ENCODE measurements around the gene NR2E3.
"Not testable (repeated sequence)": the region's sequence is repeated elsewhere in the genome, so short reads cannot be mapped to it uniquely, and the experiment has no call there.

Gene NR2E3

DNA sequence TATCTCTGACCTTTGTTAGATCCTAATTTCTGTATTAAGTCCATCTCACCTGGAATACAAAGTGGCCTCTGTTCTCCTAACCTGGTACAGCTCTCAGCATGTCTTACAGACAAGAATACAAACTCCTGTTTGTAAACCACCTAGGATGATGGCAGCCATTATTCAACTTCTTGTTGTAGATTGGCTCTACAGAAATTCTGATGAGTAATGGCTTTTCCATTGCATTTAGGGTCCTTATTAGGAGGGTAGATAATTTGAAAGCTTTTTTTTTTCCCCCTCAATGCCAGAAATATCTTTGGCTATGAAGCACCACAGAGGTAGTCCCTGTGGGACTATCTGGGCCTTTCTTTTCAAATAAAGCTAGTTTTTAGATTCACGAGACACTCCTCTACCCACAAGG, 9.8 kb downstream of the NR2E3 start:
- no peak for DNase-seq

DNA sequence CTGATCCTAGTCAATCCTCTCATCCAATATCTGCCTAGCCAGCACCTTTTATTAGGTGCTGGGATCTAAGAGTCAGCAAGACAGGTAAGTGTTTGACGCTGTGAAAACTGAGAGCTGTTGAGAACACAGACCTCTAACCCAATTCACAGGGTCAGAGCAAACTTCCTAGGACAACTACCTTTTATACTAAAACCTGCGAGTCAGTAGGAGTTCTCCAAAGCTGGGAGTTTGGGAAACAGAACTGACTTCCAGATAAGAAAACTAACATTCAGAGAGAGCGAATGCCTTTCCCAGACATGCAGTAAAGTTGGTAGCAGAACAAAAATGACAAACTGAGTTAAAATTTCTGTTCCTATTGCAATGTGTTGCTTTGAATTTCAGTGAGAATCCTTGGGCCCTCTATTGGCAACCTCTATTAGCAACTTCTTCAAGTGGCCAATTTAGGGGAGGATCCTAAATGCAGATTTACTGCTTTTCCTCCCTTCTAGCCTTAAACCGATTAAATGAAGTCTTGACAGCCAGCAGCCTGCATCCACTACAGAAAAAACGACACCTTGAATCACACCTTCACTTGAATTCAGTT, 11.3 kb downstream of the NR2E3 start:
- no peak for DNase-seq

DNA sequence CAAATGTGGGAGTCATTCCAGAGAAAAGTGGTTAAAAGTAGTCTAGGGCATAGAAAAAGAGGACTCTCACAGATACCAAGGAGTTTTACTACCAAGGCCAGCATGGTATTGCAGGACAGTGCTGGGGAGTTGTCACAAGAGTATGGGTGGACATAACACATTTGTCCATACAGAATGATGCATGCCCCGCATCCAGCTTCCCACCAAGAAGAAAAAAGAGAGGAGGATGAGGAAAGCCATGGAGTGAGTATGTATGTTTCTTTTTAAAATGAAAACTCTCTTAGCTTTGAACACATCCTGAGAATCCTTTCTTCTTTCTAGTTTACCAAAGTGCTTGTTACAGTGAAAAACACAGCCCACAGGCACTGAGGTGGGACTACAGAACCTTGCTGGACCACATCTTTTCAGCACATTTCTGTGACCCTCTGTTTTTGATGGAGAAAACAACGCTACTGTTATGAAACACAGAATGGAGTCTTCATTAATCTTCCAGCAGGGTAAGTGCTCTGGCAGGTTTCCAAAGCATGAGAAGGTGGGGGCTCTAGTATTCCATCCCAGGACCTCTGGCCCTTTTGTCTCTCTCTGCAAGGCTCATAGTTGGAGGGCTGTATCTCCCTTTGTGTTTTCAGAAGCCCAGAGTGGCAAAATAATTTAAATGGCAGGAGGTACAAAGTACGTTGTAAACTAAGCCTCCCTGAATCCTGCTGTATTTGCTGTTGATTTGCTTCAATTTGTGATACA, 12.7 kb downstream of the NR2E3 start:
- DNase-seq = no peak

DNA sequence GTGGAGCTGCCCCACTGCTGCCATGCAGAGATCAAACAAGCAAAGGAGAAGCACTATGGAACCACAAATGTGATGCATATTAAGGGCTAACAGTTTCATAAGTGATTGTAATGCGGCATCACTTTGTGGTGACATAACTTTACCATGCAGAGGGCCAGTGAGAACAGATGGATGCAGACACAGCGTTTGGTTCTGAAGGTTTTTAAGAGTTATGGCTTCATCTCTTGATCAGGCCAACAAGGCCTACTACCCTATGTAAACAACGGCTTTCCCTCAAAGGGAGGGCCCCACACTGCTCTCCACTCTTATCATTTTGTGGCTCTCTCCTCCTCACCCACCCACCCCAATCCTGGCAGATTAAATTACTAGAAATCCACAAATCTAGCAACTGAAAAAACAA, 13.4 kb downstream of the NR2E3 start:
- DNase-seq = no peak

DNA sequence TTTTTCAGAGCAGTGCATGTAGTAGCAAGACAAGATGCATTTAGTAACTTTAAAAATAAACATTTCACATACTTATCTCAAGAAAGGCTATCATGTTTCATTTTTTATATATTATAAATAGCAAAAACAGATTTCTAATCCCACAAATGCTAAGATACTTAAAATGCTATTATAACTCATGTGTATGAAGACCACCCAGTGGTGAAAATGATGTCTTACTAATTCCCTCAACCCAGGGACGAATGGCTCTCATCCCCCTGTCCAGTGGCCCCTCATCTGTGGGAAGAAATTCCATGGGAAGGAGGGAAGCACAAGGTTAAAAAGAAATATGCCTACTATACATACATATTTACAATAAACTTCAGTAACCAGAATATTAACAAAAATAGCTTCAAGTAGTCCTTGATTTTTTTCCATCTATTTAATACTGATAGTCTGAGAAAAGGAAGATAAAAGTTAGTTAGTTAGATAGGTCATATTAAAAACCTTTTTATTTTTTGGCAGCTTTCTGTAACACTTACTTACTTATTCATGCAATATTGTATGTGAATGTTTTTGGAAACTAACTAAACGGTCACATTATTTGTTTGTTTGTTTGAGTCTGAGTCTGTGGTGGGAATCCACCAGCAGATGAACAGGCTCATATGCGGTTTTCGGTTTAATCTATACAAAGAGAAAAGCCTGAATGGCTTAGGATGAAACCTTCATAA, 14.8 kb downstream of the NR2E3 start:
- DNase-seq = no peak

DNA sequence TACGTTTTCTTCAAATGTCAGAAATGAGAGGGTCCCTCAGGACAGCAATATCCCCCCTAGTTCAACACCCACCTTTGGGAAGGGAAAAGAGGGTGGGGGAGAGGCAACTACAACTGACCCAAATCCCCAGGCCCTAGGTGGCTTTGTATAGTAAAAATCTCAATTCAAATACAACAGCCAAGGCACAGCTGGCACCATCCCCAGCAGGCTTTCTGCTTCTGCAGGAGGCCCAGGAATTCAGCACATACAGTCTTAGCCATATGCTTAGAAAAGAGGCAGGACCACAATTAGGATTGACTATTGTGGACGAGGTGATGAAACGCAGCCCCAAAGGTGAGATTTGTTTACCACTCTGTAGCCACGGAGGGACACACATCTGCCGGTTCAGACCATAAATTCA, 15.8 kb downstream of the NR2E3 start:
- DNase-seq = no peak

DNA sequence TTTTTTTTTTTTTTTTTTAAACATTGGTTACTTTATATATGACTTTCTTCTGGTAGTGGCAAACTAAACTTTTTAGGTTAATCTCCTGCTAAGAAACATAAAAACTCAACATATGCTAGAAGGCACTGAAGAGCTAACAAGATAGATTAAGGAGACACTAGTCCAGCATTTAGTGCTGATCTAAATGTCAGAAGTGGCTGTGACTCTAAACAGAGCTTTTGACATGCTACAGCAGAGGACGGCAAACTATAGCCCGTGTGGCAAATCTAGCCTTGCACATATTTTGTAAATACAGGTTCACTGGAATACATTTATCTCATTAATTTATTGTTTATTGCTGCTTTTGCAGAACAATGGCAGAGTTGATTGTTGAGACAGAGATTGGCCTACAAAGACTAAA, 20.6 kb downstream of the NR2E3 start:
- no peak for DNase-seq

DNA sequence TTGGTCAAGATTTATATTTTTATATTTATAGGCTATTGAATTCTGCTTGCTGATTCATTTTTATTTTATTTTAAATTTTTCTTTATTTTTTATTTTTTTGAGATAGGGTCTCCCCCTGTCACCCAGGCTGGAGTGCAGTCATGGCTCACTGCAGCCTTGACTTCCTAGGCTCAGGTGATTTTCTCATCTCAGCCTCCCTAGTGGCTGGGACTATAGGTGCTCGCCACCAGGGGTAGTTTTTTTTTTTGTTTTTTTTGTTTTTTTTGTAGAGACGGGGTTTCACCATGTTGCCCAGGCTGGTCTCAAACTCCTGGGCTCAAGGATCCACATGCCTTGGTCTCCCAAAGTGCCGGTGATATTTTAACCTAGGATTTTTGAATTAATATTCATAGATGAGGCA, 31.2 kb downstream of the NR2E3 start:
- no peak for DNase-seq

DNA sequence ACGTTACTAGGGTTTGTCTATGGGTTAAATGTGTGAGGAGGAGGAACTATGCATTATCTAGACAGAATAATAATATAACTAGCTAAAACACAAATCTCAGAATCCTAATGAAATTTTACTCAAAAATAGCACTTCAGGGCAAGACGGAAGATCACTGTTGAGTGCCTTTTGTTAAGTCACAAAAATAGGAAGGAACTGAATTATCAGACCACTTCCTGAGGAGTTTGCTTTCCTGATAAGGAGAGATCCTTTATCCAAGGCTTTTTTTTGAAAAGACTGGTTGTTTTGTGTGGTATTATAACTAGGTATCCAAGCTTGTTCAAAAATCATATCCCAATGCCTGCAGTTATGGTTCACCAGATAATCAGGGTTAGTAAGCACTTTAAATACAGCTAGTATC, 34.6 kb downstream of the NR2E3 start:
- DNase-seq = no peak

DNA sequence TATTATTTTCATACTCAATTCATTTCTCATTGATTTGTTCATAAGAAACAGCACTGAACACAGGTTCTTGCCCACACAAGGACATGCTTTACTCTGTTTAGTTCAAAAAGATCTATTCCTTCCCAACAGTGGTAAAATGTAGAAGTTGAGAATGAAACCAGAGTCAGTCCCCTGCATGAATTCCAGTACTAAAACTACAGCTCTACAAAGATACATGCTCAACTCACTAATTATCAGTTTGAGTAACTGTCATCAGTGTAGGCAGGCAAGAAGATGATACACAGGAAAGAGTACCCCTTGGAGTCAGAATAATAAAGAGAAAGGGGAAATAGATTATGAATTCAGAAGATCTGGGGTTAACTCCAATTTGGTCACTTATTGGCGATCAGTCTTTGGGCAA, 43.2 kb downstream of the NR2E3 start:
- DNase-seq = no peak

DNA sequence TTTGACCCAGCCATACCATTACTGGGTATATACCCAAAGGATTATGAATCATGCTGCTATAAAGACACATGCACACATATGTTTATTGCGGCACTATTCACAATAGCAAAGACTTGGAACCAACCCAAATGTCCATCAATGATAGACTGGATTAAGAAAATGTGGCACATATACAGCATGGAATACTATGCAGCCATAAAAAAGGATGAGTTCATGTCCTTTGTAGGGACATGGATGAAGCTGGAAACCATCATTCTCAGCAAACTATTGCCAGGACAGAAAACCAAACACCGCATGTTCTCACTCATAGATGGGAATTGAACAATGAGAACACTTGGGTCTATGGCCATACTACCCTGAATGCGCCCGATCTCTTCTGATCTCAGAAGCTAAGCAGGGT, 47.9 kb downstream of the NR2E3 start:
- not testable (repeated sequence) for DNase-seq

All from SHP77 treated with DMSO at 0.1 percent for 48 hours (cell line).